ENCODE data around the gene ATP1A2.
"Not testable (repeated sequence)": the region's sequence is repeated elsewhere in the genome, so short reads cannot be mapped to it uniquely, and the experiment has no call there.

Gene ATP1A2

DNA sequence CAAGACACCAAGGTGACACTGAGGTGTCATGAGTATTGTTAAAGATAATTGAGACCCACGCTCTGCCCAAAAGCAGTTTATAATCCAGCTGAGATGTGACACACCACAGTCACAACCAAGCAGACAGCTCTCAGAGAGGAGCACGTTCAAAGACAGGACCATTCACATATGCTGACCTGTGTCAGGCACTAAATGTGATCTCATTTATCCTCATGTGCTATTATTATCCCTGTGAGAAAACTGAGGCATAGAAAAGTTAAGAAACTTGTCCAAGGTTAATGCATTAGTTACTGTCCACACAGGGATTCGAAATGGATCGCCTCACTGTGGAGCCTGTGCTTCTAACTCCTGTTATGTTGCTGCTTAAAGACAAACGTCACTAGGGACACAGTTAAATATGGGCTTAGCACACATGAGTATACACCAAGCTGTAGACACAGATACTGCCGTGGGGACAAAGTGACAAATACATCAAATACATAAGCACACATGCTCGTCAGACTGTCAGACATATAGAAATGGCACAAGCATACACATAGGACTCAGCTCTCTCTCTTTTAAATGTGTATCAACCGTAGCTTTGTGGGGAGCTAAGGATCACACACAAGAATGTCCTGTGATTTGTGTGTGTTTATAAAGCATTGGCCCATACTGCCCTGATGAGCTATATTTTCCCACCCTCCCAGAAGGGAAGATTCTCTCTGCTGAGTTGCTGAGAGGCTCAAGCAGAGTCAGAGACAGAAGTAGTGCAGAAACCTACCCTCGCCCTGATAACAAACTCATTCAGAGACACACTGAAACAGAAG lies 13.6 kb upstream of the ATP1A2 start:
- DNase-seq = no peak

DNA sequence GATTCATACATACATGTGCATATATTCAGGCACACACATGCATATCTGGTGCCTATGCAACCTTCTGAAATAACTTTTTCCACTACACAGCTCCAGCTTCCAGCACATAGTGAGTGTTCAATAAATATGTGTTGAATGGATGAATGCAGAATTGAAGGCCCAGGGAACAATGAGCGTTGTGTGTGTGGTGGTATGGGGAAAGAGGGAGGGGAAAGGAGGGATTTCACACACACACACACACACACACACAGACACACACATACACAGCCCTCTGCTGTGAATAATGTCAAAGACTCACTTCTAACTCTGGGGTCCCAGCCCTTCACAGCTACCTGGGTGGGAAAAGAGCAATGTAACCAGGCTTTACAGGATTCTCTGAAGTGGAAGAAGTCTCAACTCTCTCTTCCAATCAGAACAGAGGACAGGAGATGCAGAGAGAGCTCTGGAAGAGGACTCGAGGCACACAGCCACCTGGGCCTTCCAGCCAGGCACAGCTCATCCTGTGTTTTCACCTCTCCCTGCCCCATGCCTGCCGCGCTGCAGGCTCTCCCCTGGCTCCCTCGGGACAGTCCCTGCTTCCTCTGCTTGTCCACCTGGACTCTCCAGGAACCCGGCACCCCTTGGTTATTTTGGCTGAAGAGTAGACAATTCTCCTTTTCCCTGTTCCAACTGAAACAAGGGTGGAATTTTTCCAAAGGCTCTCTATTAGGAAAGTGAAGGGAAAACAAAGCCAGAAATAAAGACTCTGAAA lies 11.7 kb upstream of the ATP1A2 start:
- DNase-seq = no peak

DNA sequence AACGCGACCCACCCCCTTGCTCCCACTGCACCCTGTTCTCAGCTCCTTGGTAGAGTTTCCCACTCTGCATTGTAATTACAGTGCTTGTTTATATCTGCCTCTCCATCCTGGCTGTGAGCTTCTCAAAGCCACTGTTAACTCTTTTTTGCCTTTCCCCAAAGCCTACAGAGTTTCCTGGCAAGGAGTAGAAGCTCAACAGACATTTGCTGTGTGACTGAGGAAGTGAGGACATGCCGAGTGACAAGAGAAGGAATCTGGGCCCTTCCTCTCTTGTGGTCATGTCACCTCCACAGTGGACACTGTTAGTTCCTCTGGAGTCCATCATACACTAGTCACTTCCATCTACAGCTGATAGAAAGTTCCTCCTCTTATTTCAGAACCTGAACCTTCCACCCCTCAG lies 11.1 kb upstream of the ATP1A2 start:
- DNase-seq = peak; percentile 36

DNA sequence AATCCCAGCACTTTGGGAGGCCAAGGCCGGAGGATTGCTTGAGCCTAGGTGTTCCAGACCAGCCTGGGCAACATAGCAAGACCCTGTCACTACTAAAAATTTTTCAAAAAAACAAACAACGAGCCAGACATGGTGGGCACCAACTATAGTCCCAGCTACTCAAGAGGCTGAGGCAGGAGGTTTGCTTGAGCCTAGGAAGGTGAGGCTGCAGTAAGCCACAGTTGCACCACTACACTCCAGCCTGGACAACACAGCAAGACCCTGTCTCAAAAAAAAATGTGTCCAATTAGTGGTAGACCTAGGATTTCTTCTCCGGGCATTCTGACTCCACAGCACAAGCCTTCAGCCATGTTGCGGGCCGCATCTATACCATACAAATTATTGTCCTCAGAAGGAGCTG lies 10.4 kb upstream of the ATP1A2 start:
- DNase-seq = no peak

DNA sequence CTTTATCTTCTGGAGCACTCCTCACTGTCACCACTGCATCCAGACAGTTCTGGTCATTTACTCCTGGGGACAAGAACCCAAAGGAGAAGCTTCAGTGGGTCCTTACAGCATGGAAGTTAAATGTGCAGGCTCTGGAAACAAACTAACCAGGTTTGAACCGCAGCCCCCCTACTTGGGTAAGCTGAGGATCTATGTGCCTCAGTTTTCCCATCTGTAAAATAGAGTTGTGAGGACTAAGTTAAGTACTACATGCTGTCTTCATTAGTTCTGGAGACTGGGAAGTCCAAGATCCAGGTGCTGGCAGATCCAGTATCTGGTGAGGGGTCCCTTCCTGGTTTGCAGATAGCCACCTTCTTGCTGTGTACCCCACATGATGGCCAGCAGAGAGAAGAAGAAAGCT lies 8.0 kb upstream of the ATP1A2 start:
- DNase-seq = no peak

DNA sequence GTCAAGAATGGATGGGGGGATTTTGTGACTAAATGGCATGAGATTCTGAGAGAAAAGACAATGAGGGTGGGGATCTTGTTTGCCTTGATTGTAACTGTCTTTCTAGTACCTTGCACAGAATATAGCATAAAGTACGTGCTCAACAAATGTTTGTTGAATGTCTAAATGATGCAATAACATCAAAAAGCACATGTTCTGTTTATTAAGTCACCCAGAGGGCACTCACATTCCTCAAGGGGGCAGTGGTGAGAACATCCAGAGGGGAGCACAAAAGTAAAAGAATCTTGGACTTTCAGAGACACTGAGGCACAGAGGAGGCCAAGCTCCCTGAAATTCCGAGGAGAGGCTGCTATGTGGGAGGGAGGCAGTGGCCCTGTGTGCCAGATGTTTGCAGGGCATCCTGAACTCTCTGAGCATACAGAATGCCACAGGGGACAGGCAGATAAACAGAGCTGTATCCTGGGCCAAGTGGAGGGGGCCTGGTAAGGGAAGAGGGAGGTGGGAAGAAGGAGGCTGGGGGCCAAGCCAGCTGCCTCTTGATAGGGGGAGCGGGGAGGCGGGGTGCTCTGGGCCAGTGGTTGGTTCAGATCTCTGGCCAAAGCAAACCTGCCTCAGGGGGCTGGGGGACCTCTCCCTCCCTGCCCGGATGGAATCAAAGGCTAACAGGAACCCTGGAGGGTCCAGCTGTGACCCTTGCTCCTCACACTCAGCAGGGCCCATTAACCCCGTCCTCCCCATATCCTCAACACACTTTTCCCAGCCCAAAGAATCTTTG lies 6.5 kb upstream of the ATP1A2 start:
- DNase-seq = peak; percentile 31

DNA sequence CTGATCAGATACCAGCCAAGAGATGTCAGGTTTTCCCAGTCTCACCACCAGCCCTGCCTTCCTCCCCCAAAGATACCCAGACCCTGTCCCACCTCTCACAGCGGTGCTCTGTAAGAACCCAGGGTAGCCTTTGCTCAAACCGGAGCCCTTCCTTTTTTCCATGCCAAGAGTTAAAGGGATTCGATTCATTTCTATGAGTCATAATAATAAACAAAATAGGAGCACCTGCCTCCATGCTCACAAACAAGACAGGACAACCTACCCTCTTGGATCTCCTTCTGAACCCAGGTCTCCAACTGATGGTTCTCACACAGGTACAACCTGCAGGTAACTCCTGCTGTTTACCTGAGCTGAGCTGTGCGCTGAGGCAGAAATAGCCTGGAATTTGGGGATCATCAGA lies 5.9 kb upstream of the ATP1A2 start:
- DNase-seq = no peak

DNA sequence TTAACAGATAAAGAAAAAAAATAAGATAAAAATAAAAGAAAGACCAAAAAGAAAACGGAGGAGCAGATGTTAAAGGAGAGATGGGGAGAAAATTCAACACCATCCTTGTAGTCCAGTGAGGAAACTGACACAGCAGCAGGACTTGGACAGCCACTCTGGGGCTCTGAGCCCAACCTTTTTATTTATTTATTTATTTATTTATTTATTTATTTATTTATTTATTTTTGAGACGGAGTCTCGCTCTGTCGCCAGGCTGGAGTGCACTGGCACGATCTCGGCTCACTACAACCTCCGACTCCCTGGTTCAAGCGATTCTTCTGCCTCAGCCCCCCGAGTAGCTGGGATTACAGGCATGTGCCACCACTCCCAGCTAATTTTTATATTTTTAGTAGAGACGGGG lies 4.1 kb upstream of the ATP1A2 start:
- not testable (repeated sequence) for DNase-seq

DNA sequence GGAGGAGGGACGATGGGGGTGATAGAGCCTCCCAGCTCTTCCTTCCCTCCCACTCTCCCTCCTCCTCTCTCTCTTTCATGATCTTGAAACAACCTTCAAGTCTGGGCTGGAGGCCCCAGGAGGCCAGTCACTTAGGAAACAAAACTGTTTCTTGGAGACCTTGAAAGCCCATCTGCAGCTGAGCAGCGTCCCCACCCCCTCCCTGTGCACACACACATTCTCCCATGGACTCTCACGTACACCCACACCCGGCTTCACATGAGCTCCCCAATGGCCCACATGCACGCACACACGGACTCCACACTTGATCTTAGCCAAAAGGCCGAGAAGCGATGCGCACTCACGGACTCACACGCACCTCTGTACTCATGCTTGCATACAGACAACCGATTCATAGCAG lies 3.2 kb upstream of the ATP1A2 start:
- no peak for DNase-seq

DNA sequence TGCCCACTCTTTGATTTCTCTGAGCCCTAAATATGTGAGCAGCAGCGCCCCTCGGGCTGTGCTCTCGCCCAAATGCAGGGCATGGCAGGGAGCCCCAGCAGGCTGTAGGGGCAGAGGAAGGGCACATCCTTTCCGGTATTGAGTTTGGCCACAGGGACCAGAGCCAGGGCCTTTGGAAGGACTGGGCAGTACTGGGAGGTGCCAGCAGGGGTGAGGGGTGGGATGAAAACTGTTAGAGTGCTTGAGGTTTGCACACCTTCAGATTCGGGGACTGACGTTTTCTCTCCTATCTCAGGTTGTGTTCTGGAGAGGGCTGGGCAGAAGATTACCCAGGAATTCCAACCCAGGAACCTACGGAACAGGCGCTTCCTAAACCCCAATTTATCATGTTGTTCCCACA lies 2.2 kb upstream of the ATP1A2 start:
- no peak for DNase-seq

DNA sequence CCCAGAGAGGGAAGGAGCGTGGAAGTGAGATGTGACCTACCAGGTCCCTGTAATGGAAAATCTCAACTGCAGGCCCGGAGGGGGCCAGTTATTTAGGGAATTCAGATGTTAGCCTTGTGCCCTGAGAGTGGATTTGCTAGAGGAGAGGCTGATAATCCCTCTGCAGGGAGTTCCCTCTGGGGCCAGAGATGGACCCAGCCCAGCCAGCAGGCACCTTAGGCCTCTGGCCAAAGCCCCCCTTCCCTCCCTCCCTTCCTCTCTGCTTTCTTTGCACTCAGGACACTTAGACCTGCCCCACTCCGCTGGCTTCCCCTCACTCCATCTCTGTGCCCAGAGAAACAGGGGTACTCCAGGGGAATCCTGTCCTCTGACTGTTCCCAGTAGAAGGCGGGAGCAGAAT lies 1.5 kb upstream of the ATP1A2 start:
- DNase-seq = no peak

DNA sequence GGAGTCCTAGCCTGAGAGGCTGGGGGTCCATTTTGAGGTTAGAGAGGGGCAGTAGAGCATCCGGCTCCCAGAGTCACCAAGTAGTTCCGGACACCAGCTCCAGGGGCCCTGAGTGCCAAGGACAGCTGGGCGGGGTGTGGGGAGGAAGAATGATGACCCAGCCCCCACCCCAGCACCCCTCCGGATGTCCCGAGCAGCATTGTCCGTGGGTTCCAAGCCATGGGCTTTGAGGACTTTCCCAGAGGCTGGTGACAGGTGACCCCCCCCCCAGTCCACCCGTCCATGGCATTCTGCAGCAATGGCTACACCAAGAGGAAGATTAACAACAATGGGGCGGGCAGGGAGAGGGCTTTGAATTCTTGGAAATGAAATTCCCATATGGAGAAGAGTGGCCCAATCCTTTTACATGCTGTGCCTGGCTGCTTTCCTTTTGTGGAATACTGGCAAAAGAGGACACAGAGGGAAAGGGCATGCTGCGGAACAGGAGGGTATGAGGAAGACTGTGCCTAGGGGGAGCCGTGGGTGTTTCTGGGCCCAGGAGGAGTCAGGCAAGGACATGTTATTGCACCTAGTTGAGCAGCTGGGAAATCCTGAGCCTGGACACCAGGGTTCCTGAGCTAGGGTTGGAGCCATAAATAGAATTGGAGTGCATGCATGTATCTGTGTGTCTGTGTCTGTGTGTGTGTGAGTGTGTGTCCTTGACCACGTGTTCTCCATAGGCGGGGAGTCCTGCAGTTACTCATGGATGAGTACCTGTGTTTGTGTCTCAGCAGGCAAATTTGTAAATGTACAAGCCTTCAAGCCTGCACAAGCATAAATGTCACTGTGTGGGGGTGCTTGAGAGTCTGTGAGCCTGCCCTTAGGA lies 956 bp downstream of the ATP1A2 start:
- no peak for DNase-seq

DNA sequence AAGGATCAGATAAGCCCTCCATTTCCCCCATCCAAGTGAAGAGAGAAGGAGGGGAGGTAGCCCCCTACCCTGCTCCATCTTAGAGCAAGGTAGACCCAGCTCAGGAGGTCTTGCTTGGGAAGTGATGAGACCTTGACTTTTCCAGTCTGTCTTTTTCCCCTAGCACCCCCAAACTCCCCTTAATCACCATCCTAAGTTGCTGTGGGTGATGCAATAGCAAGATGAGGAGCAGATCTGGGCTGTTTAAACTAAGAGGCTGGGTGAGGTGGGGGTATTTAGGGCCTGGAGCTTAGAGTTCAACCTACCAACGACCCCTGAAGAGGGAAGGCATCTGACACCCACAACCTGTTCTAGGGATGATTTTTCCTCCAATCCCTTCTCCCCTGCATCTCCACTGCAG lies 1.7 kb downstream of the ATP1A2 start:
- DNase-seq = no peak

DNA sequence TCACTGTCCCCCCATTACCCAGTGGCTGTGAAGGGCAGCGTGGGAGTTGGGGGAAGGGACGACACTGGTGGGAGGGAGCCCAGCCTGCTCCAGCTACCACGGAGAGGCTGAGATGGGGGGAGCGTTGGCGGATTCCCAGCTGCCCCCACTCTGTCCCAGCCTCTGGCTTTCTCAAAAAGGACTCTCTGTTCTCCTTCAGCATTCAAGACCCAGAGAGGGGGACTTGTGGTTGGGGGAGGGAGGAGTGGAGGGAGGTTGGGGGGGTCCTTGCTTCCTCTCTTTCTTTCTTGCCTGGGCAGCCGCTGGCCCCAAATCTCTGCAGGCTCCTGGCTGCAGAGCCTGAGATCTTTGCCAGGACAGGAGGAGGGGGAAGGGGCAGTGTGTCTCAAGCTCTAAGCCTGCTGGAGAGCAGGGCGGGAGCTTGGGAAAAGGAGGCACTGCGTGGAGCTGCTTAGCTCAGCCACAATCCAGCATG lies 2.2 kb downstream of the ATP1A2 start:
- no peak for DNase-seq

DNA sequence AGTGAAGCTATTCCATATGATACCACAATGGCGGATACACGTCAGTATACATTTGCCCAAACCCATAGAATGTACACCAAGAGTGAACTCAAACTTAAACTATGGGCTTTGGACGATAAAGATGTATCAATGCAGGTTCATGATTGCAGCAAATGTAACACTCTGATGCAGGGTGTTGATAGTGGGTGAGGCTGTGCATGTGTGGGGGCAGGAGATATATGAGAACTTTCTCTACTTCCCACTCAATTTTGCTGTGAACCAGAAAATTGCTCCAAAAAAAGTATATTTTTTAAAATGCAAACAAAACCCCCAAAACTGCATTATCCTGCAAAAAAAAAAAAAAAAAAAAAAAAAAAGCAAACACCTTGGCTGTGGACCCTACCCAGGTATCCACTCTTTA lies 3.4 kb downstream of the ATP1A2 start:
- no peak for DNase-seq

DNA sequence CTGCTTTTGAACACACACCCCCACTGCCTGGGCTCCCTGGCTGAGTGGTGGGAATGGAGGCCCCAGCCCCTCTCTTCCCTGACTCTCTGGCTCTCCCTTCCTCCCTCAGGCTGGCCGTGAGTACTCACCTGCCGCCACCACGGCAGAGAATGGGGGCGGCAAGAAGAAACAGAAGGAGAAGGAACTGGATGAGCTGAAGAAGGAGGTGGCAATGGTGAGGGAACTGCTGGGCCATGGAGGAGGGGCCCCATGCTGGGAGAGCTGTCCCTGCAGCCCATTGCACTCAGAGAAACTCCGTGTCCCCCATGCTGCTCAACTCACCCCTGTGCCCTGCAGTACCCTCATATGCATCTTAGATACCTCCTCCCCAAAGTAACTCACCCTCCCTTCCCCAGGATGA lies 5.2 kb downstream of the ATP1A2 start:
- no peak for DNase-seq

DNA sequence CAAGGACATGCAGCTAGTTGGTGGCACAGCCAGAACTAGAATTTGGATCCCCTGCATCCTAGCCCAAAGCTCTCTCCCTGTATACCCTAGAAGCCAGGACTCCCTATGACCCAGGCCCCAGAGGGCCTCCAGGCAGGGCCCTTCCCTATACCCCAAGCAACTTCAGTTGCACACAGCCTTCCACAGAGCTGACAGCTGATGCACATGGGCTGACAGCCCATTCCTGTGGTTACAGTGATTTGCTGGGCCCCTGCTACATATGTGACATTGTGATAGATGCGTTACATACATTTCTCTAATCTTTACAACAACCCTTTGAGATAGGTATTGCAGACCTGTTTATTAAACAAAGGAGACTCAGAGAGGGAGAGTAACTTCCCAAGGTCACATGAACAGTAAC lies 5.8 kb downstream of the ATP1A2 start:
- no peak for DNase-seq

DNA sequence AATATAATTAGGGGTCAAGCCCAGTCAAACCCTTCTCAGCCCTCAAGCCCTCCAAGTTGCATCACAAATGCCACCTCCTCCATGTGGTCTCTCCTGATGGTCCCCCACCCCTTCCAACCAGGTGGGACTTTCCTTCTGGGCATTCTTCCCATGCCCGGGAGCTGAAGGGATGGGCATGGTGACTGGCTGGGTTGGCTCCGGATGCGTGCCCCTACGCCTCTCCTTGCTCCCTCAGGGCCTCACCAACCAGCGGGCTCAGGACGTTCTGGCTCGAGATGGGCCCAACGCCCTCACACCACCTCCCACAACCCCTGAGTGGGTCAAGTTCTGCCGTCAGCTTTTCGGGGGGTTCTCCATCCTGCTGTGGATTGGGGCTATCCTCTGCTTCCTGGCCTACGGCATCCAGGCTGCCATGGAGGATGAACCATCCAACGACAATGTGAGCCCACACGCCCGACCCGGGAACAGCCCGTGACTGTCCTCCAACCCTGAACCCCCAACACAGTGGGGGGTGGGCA lies 7.5 kb downstream of the ATP1A2 start:
- DNase-seq = no peak

DNA sequence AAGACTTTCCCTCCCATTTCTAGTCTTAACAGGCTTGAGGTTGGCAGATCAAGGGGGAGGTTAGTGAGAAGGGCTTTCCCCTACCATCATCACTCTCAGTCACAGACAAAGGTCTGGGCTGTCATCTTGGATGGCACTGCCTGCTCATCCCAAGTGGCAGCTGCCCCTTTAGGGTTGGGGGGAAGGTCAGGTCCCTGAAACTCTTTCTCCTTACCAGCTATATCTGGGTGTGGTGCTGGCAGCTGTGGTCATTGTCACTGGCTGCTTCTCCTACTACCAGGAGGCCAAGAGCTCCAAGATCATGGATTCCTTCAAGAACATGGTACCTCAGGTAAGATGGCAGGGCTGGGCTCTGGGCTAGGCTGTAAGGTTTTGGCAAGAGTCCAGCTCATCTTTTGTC lies 8.2 kb downstream of the ATP1A2 start:
- no peak for DNase-seq

DNA sequence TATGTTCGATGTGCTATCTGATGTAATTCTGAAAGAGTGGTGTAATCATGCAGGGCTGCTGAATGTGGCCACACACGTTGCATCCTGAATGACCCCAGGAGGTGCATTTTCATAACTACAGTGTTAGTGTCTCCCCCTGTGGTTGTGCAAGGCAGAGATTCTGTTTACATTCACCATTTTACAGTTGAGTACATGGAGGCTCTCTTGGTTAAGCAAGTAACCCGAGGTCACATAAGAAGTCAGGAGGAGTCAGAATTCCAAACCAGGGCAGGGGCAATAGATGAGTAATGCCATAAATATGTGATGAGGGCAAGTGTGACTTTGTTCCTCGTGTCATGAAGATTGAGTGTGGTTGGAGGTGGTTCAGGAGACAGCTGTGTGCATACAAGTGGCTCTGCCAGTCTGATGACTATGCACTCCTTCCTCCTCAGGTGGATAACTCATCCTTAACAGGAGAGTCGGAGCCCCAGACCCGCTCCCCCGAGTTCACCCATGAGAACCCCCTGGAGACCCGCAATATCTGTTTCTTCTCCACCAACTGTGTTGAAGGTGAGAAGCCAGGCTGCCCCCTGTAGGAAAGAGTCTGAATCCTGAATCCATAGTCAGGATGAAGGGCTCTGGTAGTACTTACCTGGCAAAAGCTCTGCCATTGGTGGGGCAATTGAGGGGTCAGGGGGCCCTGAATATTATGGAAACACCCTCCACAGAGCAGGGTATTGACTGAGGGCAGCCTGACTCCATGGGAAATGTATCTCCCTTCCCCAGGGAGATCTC lies 9.3 kb downstream of the ATP1A2 start:
- DNase-seq = no peak

DNA sequence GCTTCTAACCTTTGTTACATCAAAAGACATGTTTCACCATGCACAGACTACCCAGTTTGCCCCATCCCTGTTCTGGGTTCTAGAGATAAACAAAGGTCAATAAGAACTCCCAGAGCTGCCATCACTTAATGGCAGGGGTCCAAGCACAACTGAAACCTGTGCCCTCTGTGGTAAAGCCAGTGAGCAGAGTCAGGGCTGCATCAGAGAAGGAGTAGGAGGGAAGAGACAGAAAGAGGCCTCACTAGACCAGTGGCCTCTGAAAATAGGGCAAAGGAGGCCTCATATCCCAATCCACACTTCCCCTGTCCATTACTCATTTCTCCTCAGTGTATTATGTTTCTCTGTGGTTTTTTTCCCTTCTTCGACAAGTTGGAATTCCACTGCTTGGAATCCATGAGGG lies 10.2 kb downstream of the ATP1A2 start:
- DNase-seq = no peak

DNA sequence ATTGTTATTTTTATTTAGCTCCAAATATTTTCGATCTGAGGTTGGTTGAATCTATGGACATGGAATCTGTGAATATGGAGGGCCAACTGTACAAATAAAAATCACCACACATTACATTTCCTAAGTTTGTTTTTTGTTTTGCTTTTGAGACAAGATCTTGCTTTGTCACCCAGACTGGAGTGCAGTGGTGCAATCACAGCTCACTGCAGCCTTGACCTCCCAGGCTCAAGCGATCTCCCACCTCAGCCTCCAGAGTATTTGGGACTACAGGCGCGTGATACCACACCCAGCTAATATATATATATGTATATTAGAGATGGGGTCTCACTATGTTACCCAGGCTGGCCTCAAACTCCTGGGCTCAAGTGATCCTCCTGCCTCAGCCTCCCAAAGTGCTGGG lies 10.8 kb downstream of the ATP1A2 start:
- DNase-seq = not testable (repeated sequence)
